ENCODE measurements around the gene CELA3A.

CELA3A gene

GRCh38 chr1:22055463-22055862 is 54.0 kb downstream of the CELA3A start:
- ChIA-PET CTCF (interaction anchor here (1.0 kb wide), 1 partner anchor 10 kb away, joined by 3 read pairs; no protein-coding TSS in a partner anchor), POLR2A (interaction anchor here (1.1 to 4.4 kb wide), 2 partner anchors 17 to 30 kb away, joined by 3 to 58 read pairs; no protein-coding TSS in a partner anchor)

DNA sequence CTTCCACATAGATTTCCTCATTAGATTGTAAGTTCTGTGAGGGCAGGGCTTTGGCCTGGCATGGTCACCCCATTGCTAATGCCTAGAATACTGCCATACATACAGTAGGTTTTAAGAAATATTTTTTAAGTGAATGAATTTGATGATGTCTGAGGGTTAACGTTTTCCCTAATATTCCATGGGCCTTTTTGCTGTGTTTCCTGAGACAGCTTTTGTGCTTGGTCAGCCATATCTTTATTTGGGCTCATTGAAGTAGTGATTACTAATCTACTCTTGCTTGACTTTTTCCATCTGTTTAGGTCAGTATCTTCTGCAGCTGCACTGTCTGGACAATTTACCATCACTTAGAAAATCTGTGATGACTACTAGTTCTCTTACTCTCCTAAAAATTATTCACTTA is 54.6 kb downstream of the CELA3A start:
- TF ChIP-seq BHLHE40 (IDR thresholded peaks at IDR 0.05; ENCODE audit: borderline replicate concordance) (no peak), NFRKB (IDR thresholded peaks at IDR 0.05) (no peak), FOXK2 (IDR thresholded peaks at IDR 0.05) (no peak), ELF4 (IDR thresholded peaks at IDR 0.05) (no peak), FOXA1 (IDR thresholded peaks at IDR 0.05) (no peak), ZNF384 (IDR thresholded peaks at IDR 0.05) (no peak), ARNT (IDR thresholded peaks at IDR 0.05) (no peak), FOXM1 (IDR thresholded peaks at IDR 0.05; ENCODE audit: borderline replicate concordance) (no peak), LEF1 (IDR thresholded peaks at IDR 0.05; ENCODE audit: borderline replicate concordance) (no peak), CTBP1 (IDR thresholded peaks at IDR 0.05; ENCODE audit: borderline replicate concordance) (no peak), SUZ12 (IDR thresholded peaks at IDR 0.05) (no peak), SP1 (IDR thresholded peaks at IDR 0.05) (no peak), TARDBP (IDR thresholded peaks at IDR 0.05) (no peak)
- TF ChIP-seq, protein P1, sequence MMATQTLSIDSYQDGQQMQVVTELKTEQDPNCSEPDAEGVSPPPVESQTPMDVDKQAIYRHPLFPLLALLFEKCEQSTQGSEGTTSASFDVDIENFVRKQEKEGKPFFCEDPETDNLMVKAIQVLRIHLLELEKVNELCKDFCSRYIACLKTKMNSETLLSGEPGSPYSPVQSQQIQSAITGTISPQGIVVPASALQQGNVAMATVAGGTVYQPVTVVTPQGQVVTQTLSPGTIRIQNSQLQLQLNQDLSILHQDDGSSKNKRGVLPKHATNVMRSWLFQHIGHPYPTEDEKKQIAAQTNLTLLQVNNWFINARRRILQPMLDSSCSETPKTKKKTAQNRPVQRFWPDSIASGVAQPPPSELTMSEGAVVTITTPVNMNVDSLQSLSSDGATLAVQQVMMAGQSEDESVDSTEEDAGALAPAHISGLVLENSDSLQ (IDR thresholded peaks at IDR 0.05): no peak
- no peak for DNase-seq (ENCODE audit: extremely low spot score)
- CTCF ChIA-PET: no interaction called here
- POLR2A ChIA-PET: interaction anchor here (1.1 to 4.4 kb wide), 2 partner anchors 17 to 31 kb away, joined by 3 to 58 read pairs; no protein-coding TSS in a partner anchor

More at GRCh38 chr1:22055463-22055862, 54.0 kb downstream of the CELA3A start:
- DNase-seq (ENCODE audit: extremely low spot score): no peak
- no peak for TF ChIP-seq NFRKB (IDR thresholded peaks at IDR 0.05)
- no peak for TF ChIP-seq TARDBP (IDR thresholded peaks at IDR 0.05)
- TF ChIP-seq HDGF (IDR thresholded peaks at IDR 0.05; ENCODE audit: borderline replicate concordance): no peak
- TF ChIP-seq SP1 (IDR thresholded peaks at IDR 0.05): no peak
- no peak for TF ChIP-seq L3MBTL2 (conservative IDR thresholded peaks at IDR 0.05)
- no peak for TF ChIP-seq FOXK2 (IDR thresholded peaks at IDR 0.05)
- no peak for TF ChIP-seq CTBP1 (IDR thresholded peaks at IDR 0.05; ENCODE audit: borderline replicate concordance)
- TF ChIP-seq SUZ12 (IDR thresholded peaks at IDR 0.05): no peak
- TF ChIP-seq ELF4 (IDR thresholded peaks at IDR 0.05): no peak
- no peak for TF ChIP-seq BHLHE40 (IDR thresholded peaks at IDR 0.05; ENCODE audit: borderline replicate concordance)
- TF ChIP-seq FOXM1 (IDR thresholded peaks at IDR 0.05; ENCODE audit: borderline replicate concordance): no peak
- no peak for TF ChIP-seq LEF1 (IDR thresholded peaks at IDR 0.05; ENCODE audit: borderline replicate concordance)
- no peak for TF ChIP-seq ZNF384 (IDR thresholded peaks at IDR 0.05)
- TF ChIP-seq, protein P1 (IDR thresholded peaks at IDR 0.05): no peak
- TF ChIP-seq FOXA1 (IDR thresholded peaks at IDR 0.05): no peak
- TF ChIP-seq ARNT (IDR thresholded peaks at IDR 0.05): no peak

- DNase-seq (ENCODE audit: extremely low spot score): no peak
- CTCF ChIA-PET: no interaction called here
- POLR2A ChIA-PET: interaction anchor here (1.0 to 1.4 kb wide), 2 partner anchors 10 to 32 kb away, joined by 4 read pairs; no protein-coding TSS in a partner anchor
- TF ChIP-seq TARDBP (IDR thresholded peaks at IDR 0.05) (no peak), FOXA1 (IDR thresholded peaks at IDR 0.05) (no peak), ELF4 (IDR thresholded peaks at IDR 0.05) (no peak), FOXK2 (IDR thresholded peaks at IDR 0.05) (no peak), LEF1 (IDR thresholded peaks at IDR 0.05; ENCODE audit: borderline replicate concordance) (no peak), FOXM1 (IDR thresholded peaks at IDR 0.05; ENCODE audit: borderline replicate concordance) (no peak), ARNT (IDR thresholded peaks at IDR 0.05) (no peak), BHLHE40 (IDR thresholded peaks at IDR 0.05; ENCODE audit: borderline replicate concordance) (no peak), HDGF (IDR thresholded peaks at IDR 0.05; ENCODE audit: borderline replicate concordance) (no peak), ZNF384 (IDR thresholded peaks at IDR 0.05) (no peak), CTBP1 (IDR thresholded peaks at IDR 0.05; ENCODE audit: borderline replicate concordance) (no peak), SUZ12 (IDR thresholded peaks at IDR 0.05) (no peak), NFRKB (IDR thresholded peaks at IDR 0.05) (no peak), SP1 (IDR thresholded peaks at IDR 0.05) (no peak), L3MBTL2 (conservative IDR thresholded peaks at IDR 0.05) (no peak)
- TF ChIP-seq, protein P1 (IDR thresholded peaks at IDR 0.05): no peak
Observed at GRCh38 chr1:22056936-22057335, 55.5 kb downstream of the CELA3A start.

DNA sequence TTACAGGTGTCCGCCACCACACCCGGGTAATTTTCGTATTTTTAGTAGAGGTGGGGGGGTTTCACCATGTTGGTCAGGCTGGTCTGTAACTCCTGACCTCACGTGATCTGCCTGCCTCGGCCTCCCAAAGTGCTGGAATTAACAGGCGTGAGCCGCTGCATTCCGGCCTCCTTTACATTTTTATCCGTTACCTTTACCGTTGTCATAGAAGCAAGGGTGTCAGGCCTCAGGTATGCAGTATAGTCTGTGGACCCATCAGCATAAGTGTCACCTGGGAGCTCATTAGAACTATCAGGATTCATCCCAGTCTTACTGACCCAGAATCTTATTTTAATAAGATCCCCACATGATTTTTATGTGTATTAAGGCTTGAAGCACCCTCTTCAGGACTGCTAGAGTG is 56.4 kb downstream of the CELA3A start:
- no peak for DNase-seq (ENCODE audit: extremely low spot score)
- ChIA-PET CTCF (no interaction called here), POLR2A (interaction anchor here (1.4 kb wide), 1 partner anchor 32 kb away, joined by 4 read pairs; no protein-coding TSS in a partner anchor)
- TF ChIP-seq LEF1 (IDR thresholded peaks at IDR 0.05; ENCODE audit: borderline replicate concordance) (no peak), FOXM1 (IDR thresholded peaks at IDR 0.05; ENCODE audit: borderline replicate concordance) (no peak), HDGF (IDR thresholded peaks at IDR 0.05; ENCODE audit: borderline replicate concordance) (no peak), TARDBP (IDR thresholded peaks at IDR 0.05) (no peak), SUZ12 (IDR thresholded peaks at IDR 0.05) (no peak), CTBP1 (IDR thresholded peaks at IDR 0.05; ENCODE audit: borderline replicate concordance) (no peak), ELF4 (IDR thresholded peaks at IDR 0.05) (no peak), NFRKB (IDR thresholded peaks at IDR 0.05) (no peak), FOXA1 (IDR thresholded peaks at IDR 0.05) (no peak), ZNF384 (IDR thresholded peaks at IDR 0.05) (no peak), BHLHE40 (IDR thresholded peaks at IDR 0.05; ENCODE audit: borderline replicate concordance) (no peak), L3MBTL2 (conservative IDR thresholded peaks at IDR 0.05) (no peak), ARNT (IDR thresholded peaks at IDR 0.05) (no peak), SP1 (IDR thresholded peaks at IDR 0.05) (no peak), FOXK2 (IDR thresholded peaks at IDR 0.05) (no peak)
- TF ChIP-seq, protein P1 (IDR thresholded peaks at IDR 0.05): no peak
